ENCODE measurements around the gene GRM6. TPM values are rescaled to one million over a fixed set of nuclear protein-coding genes. Genes with fewer than 3 reads are reported as not detected.

The GRM6 gene
- total RNA-seq, 2 donors from 2014 or later: not detected

DNA sequence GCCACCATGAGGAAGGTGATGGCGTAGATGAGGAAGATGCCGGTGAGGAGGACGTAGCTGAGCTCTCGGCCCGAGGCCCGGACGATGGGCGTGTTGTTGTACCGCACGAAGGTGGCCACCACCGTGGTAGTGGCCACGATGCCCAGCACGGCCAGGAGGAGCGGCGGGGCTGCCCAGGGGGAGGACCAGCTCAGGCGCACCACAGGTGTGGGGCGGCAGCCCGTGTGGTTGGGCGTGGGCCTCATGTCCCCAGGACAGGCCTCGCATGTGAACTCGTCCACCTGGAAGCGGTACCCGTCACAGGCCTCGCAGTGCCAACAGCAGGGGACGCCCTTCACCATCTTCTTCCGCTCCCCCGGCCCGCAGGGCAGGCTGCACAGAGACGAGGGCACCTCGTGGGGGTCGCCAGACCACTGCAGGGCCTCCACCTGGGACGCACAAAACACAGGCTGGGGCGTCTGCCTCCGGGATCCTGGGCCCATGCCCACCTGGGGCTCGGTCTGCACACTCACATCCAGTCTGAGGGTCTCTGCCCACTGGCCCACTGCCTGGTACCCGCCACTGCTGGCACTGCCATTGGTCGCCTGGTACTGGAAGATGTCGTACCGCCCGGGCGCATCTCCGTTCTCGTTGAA lies 8.7 kb downstream of the GRM6 start:
- intact Hi-C loops (cut with DNase I): no loop called here
- DNase-seq (ENCODE audit: low spot score): no peak

DNA sequence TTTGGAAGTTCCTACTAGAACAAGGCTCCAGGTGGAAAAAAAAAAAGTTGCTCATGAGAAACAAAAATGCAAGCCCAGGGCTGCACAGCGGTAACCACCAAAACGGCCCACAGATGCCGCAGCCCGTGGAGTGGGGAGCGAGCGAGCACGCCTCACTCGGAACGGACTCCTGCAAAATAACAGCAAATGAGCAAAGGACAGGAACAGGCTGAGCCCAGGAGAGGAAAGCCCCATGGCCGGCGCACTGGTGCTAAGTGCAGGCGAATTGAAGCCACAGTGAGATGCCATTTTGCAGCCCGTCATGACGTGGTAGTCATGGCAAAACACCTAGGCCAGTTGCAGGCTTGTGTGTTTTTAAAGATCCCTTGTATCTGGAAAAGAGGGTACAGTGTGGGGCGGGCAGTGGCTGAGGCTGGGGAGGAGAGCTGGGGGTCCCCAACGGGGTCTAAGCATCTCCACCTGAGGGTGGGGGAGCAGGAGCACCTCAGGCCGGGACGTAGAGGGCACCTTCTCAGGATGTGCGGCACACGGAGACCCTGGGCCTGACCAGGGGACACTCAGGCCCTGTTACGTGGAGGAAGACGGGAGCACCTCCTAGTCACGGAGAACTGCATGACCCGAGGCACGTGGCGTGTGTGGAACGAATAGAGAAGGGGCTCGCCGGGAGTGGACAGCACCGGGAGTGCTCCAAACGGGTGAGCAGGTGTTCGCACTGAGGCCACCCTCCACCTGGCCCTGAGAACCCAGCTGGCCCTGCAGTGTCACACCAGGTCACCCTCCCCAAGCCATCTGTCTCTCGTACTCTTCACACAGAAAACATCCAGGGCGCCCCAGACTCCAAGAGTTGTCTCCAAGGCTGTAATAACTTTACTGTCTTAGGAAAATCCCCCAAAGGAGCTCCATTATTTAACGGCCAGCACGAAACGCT lies 10.7 kb downstream of the GRM6 start:
- DNase-seq (ENCODE audit: low spot score): peak; percentile 53

DNA sequence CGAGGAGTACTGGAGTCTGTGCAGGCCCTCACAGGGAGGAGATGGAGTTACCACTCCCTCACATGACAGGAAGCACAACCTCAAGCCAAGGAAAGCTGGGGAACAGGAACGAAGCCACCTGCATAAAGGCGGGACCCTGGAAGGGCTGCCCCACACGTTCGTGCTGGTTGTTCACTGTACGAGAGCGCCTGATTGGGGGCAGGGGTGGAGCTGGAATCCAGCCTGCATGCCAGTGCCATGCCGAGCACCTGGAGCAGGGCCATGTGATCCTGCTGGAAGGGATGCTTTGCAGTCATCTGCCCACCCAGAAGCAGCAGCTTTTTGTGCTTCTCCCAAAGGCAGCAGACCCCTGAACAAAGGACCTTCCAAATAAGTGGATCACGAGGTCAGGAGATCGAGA lies 11.4 kb downstream of the GRM6 start:
- DNase-seq (ENCODE audit: low spot score): peak; percentile 57
- intact Hi-C loops (cut with DNase I): no loop called here

More for the DNA sequence above, 10.7 kb downstream of the GRM6 start:
- intact Hi-C loops (cut with DNase I): no loop called here

DNA sequence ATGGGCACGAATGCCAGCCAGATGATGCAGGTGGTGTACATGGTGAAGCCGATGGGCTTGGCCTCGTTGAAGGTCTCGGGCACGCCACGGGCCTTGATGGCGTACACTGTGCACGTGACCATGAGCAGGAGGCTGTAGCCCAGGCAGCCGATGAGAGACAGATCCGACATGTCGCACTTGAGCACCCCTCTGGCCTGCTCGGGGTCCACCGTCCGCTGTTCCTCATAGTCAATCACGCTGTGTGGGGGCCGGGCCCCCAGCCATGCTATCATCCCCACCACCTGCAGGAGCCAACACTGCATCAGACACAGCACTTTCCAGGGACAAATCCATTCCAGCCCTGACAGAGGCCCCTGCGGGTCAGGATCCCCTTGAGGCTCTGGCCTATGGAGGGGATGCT lies 12.2 kb downstream of the GRM6 start:
- intact Hi-C loops (cut with DNase I): no loop called here
- peak; percentile 53 for DNase-seq (ENCODE audit: low spot score)

DNA sequence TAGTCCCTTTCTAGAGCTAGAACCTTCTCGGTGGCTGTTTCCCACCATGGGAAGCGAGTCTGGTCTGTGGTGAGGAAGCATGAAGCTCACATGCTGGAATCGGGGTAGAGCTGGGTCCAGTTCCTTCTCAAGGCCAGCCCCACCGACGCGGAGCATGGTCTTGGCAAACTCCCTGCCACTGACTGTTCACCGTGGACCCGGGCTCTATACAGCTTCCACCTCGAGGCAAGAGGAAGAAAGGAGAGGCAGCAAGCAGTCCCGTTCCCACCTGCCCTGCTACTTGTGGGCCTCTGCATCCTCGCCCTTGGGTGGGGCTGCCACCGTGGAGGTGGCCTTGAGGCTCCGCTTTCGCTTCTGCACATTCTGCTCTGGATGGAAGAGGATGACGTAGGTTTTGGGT lies 13.7 kb downstream of the GRM6 start:
- intact Hi-C loops (cut with DNase I): no loop called here
- DNase-seq (ENCODE audit: low spot score): peak; percentile 45

DNA sequence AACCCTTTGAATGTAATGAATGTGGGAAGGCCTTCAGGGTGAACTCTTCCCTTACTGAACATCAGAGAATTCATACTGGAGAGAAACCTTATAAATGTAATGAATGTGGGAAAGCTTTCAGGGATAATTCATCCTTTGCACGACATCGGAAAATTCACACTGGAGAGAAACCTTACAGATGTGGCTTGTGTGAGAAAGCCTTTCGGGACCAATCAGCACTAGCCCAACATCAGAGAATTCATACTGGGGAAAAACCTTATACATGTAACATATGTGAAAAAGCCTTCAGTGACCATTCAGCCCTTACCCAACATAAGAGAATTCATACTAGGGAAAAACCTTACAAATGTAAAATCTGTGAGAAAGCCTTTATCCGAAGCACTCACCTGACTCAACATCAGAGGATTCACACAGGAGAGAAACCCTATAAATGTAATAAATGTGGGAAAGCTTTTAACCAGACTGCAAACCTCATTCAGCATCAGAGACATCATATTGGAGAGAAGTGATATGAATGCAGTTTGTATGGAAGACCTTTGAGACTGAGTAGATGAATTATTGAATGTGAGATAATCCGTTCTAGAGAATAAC lies 29.6 kb downstream of the GRM6 start:
- DNase-seq (ENCODE audit: low spot score): no peak
- intact Hi-C loops (cut with DNase I): no loop called here

DNA sequence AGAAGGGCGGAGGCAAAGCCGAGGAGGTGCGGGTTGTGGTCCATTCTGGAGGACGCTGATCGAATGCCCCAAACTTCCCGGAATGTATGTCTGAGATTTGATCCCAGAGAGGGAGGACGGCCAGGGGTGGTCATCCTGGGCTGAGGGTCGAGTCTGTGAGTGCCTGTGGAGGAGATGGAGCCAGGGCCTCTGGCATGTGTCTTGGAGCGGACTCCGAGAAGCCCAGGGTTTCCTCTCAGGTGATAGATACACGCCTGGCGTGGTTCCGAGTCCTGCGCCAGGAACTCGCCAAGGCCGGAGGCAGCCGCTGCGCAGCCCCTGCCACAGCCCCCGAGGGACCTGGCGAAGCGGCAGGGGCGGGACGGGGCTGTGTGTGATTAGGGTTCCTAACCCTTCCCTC lies 53.8 kb downstream of the GRM6 start:
- DNase-seq (ENCODE audit: low spot score): no peak
- intact Hi-C loops (cut with DNase I): loop anchor here in 1 of 2 donors (10.0 kb wide), 1 partner anchor 83 kb away; the partner anchor contains the start of gene ZNF879

DNA sequence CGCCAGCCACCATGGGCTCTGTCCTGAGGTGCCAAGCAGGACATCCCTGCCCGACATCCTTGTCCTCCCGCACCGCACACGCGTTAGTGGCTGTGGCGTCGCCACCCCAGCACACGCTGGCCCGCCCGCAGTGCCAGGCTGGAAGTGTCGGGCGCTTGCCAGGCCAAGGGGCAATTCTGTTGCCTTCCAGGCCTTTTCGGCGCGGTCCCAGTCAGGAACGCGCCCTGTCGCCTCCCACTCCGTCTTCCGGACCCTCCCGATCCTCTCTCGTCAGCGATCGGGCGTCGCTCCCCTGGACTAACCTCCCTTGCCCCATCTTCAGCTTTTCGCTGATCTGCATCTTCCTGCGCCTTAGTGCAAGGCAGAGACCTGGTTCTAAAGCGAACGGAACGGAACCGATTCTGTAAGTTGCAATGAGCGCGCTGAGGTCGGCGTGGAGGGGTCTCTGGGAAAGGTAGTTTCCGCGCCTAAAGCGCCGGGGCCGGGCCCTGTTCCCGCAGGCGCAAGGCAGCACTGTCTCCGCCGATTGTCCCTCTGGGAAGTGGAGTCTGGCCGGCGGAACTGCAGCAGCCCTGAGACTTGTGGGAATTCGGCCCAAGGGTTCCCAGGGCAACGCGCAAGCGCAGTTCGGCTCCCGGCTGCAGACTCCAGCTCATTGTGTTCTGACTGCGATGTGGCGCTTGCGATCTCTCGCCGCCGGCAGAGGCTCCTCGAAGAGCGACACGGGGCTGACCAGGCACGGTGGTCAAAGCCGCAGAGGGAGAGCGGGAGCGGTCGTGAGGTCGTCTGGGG lies 54.4 kb downstream of the GRM6 start, which contains the start of gene ZNF454:
TSS of gene ZNF454 (plus strand) at position 630 of the 792 bp plus-strand sequence. CDS start 1,594 bp downstream, outside the sequence.
- intact Hi-C loops (cut with DNase I): loop anchor here in 1 of 2 donors (10.0 kb wide), 1 partner anchor 84 kb away; the partner anchor contains the start of gene ZNF879
- peak; percentile 97 for DNase-seq (ENCODE audit: low spot score)

DNA sequence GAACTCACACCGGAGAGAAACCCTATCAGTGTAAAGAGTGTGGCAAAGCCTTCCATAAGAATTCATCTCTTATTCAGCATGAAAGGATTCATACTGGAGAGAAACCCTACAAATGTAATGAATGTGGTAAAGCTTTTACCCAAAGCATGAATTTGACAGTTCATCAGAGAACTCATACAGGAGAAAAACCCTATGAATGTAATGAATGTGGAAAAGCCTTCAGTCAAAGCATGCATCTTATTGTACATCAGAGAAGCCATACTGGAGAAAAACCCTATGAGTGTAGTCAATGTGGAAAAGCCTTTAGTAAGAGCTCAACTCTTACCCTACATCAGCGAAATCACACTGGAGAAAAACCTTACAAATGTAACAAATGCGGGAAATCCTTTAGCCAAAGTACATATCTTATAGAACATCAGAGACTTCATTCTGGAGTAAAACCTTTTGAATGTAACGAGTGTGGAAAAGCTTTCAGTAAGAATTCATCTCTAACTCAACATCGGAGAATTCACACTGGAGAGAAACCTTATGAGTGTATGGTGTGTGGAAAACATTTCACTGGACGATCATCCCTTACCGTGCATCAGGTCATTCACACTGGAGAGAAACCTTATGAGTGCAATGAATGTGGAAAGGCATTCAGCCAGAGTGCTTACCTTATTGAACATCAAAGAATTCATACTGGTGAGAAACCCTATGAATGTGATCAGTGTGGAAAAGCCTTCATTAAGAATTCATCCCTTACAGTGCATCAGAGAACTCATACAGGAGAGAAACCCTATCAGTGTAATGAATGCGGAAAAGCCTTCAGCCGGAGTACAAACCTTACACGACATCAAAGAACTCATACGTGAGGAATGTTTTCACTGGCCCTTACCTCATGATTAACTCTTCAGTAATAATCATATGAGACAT lies 63.0 kb downstream of the GRM6 start:
- no peak for DNase-seq (ENCODE audit: low spot score)
- intact Hi-C loops (cut with DNase I): no loop called here

Other genes with a start within 250 kb of the GRM6 start
- gene ZNF354B, start 135.4 kb downstream of the GRM6 start, total RNA-seq: 10 to 100 TPM; 13.4 to 15.2 TPM
- 1 to 10 TPM; 2.3 TPM for gene ZFP2, start 99.4 kb downstream of the GRM6 start, total RNA-seq
- 1 to 10 TPM; 2.3 to 3.4 TPM for gene ZNF454, start 54.1 kb downstream of the GRM6 start, total RNA-seq
- 1 to 10 TPM; 2.7 to 3.2 TPM for gene ZNF879, start 28.5 kb upstream of the GRM6 start, total RNA-seq
- 1 to 10 TPM; 6.3 to 6.7 TPM for gene ZNF354C, start 65.1 kb upstream of the GRM6 start, total RNA-seq